Body of pancreas (tissue), 4 donors: ENCODE results near the gene GIT1. TPM values are rescaled to one million over a fixed set of nuclear protein-coding genes. Genes with fewer than 3 reads are reported as not detected.

Experiments
- ATAC-seq: fragments of 150-250 bp; one replicate; pipeline ENCODE4 v1.9.1; 2016
- DNase-seq, 4 donors: peaks; one replicate each; pipeline ENCODE4 v3.0.0-alpha.2; 2019
- H3K27ac ChIP-seq, 4 donors: fragments of 200-600 bp; sonication (generic); 1 replicate in 3 of 4; 2 replicates in 1 of 4; pipeline versions ENCODE4 v1.5.1 to v1.6.1; 2016 to 2019; ENCODE audit warnings: mild to moderate bottlenecking in 1 of 4, mixed read lengths in 1 of 4, moderate library complexity in 1 of 4
- H3K27me3 ChIP-seq, 2 donors: fragments of 200-600 bp; sonication (generic); one replicate each; pipeline ENCODE4 v1.6.0; 2016; ENCODE audit warnings: mild to moderate bottlenecking in 1 of 2
- H3K36me3 ChIP-seq, 2 donors: fragments of 200-600 bp; sonication (generic); replicated peaks in 1 of 2; 2 replicates each; pipeline ENCODE4 v1.5.1; 2016; ENCODE audit warnings: low read depth in 2 of 2; ENCODE audit not compliant: insufficient read depth in 1 of 2
- H3K4me1 ChIP-seq: fragments of 200-600 bp; sonication (generic); one replicate; pipeline ENCODE4 v1.6.0; 2016
- H3K4me3 ChIP-seq, 2 donors: fragments of 200-600 bp; sonication (generic); 1 replicate in 1 of 2; 2 replicates in 1 of 2; pipeline ENCODE4 v1.5.1; 2016 to 2019
- H3K9me3 ChIP-seq, 3 donors: fragments of 200-600 bp; sonication (generic); 1 replicate in 2 of 3; 2 replicates in 1 of 3; pipeline ENCODE4 v1.5.1; 2016
- POLR2A ChIP-seq, 3 donors: fragments of 450-650 bp; IDR thresholded peaks; one replicate each; pipeline ENCODE4 v1.6.1; 2016; ENCODE audit warnings: antibody characterized with exemption in 3 of 3, mild to moderate bottlenecking in 2 of 3
- WGBS, 2 donors: methylation state at CpG; one replicate each; pipeline ENCODE4 v1.1.5; 2017; 5-methylcytosine and 5-hydroxymethylcytosine counted together
- intact Hi-C: fragments of 100-400 bp; cut with DNase I; formaldehyde crosslinking; loops from one replicate; pipeline ENCODE4 v1.15.1; 2023
- total RNA-seq, 2 donors: library from RNA; depleted of rRNA; stranded (reverse); fragments of >200 nt; gene quantifications; one replicate each; pipeline ENCODE4 v1.1.0, GENCODE V29; 2016
- TF ChIP-seq, protein P1 (sequence below), 7 experiments: fragments of 450-650 bp in 4 of 7; fragments of 200-600 bp in 3 of 7; sonication (generic) in 3 of 7; IDR thresholded peaks; one replicate each; pipeline ENCODE4 v1.5.1; 2016 to 2019; ENCODE audit warnings: antibody characterized with exemption in 7 of 7

Gene GIT1
- total RNA-seq, 2 donors from 2014 or later: 26.7 to 34.3 TPM

DNA sequence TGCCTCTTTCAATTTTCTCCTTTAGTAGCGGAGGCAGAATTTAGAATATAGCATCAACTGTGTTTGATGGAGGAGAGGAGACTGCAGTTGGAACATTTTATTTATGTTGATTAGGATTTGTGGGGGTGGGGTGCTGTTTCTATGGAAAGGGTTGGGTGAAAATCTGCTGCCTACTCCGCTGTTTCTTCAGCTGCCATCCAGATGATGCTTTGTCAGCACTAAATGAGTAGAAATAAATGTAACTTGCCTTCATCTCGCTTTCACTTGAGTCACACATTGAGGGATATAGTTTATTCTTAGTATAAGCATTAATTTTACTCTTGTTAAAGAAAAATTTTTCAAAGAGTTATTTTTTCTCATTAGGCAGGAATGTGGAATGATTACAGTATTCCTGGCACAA is 64.8 kb downstream of the GIT1 start:
- Histone ChIP-seq H3K36me3 (peaks cover 0 to 10% of the 10 kb centered on the region in 2 donors), H3K9me3 (no peaks in the 10 kb centered on the region), H3K27me3 (no peaks in the 10 kb centered on the region), H3K4me1 (no peaks in the 10 kb centered on the region), H3K27ac (no peak overlapping the region), H3K4me3 (no peak overlapping the region)
- ATAC-seq (no peak), DNase-seq (no peak)
- TF ChIP-seq, protein P1, sequence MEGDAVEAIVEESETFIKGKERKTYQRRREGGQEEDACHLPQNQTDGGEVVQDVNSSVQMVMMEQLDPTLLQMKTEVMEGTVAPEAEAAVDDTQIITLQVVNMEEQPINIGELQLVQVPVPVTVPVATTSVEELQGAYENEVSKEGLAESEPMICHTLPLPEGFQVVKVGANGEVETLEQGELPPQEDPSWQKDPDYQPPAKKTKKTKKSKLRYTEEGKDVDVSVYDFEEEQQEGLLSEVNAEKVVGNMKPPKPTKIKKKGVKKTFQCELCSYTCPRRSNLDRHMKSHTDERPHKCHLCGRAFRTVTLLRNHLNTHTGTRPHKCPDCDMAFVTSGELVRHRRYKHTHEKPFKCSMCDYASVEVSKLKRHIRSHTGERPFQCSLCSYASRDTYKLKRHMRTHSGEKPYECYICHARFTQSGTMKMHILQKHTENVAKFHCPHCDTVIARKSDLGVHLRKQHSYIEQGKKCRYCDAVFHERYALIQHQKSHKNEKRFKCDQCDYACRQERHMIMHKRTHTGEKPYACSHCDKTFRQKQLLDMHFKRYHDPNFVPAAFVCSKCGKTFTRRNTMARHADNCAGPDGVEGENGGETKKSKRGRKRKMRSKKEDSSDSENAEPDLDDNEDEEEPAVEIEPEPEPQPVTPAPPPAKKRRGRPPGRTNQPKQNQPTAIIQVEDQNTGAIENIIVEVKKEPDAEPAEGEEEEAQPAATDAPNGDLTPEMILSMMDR (IDR thresholded peaks at IDR 0.05): no peak
- TF ChIP-seq POLR2A (IDR thresholded peaks at IDR 0.05): no peak
- WGBS, 2 donors: 90 to 92% methylated on average over 3 of the region's 3 CpGs
- intact Hi-C loops: no loop called here

Other genes starting within 250 kb of the GIT1 start
- 10 to 100 TPM; 21.0 to 34.9 TPM for gene TAOK1, start 199.3 kb downstream of the GIT1 start, total RNA-seq
- gene ABHD15, start 22.6 kb downstream of the GIT1 start, total RNA-seq: 10 to 100 TPM in 1 of 2 donors, 1 to 10 TPM in 1; 9.2 to 11.9 TPM
- 10 to 100 TPM; 56.3 to 62.3 TPM for gene TP53I13, start 20.9 kb downstream of the GIT1 start, total RNA-seq
- 1 to 10 TPM; 4.3 to 8.0 TPM for gene ANKRD13B, start 3.5 kb upstream of the GIT1 start, total RNA-seq
- 1 to 10 TPM; 2.3 to 5.6 TPM for gene CORO6, start 33.3 kb upstream of the GIT1 start, total RNA-seq